ENCODE results near the gene PERM1.
"Not testable (repeated sequence)": the region's sequence is repeated elsewhere in the genome, so short reads cannot be mapped to it uniquely, and the experiment has no call there.

PERM1 gene

GRCh38 chr1:978835-979743 is 2.8 kb downstream of the PERM1 start:
- DNase-seq (ENCODE audit: low spot score), result no peak

GRCh38 chr1:978069-978834 is 3.6 kb downstream of the PERM1 start:
- DNase-seq (ENCODE audit: low spot score), result no peak

- DNase-seq (ENCODE audit: low spot score), result not testable (repeated sequence)
These were observed 5.1 kb downstream of the PERM1 start for GRCh38 chr1:976791-977190.

DNA sequence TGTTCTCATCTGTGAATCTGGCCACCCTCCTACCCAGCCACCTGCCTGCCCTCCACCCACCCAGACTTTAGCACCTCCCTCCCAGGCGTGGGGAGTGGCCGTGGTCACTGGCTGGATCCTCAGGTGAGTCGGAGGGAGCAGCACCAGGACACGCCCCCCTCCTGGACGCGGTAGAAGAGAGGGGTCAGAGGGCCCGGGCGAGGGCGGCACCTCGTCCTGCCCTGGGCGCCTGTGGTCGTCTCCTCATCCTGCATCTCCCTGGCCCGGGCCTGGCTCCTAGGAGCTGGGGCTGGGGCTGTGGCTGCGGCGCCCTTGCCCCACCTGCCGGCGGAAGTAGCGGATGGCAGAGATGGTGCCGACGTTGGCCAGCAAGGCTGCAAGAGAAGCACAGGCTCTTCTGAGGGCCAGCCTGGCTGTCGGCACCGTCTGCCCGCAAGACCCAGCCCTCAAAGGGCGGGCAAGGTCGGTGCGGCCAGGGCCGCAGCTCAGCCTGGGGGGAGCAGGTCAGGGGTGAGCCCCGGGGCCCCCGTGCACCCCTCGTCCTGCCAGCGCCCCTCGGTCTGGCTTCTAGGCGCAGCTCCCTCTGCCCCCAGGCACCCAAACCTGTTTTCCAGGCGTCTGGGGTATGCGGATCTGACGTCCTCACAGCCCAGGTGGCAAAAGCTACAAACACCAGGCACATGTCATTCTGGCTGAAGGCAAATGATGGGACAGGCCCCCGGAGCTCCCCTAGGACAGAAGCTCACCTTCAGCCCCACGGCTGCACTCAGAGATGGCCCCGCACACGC is 5.8 kb downstream of the PERM1 start:
- DNase-seq (ENCODE audit: low spot score), result peak; percentile 72

DNA sequence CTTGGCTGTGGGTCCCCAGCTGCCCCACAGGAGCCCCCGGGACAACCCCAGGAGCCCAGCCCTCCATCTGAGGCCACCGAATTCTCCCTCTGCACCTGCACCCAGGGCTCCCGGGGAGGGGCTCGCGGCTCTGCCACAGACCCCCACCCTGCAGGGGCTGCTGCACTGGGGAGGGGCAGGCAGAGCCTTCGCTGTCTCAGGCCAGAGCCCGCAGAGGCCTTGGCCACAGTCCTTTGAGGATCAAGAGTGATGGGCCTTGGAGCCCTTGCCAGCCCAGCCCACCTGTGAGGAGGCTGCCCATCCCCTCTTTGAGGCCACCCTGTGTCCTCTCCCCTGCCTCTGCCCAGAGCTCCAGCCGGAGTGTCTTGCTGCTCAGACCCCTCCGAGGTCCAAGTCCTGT is 6.5 kb downstream of the PERM1 start:
- DNase-seq (ENCODE audit: low spot score), result no peak

DNA sequence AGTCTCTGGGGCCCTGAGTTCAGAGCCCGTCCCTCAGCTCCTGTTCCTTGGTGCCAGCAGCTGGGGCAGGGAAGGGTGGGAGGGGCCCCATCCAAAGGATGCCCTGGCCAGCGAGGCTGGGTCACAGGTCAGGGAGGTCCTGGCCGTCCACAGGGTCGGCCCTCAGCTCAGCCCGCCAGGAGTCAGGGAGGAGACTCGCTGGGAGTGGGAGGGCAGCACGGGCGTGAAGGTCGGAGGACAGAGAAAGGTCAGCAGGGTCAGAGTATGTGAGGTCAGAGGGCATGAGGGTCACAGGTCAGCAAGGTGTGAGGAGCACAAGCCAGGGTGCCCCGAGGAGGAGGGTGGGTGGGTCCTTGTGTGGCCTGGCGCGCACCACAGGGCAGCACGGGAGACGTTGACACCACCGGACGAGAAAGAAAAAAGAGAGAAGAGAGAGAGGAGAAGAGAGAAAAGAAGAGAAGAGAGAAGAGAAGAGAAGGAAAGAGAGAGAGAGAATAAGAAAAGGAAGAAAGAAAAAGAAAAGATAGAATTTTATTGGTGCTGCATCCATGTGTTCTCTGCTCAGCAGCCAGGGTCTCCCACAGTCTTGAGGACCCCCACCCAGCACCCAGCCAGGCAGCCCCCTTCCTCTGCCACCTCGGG is 7.1 kb downstream of the PERM1 start:
- DNase-seq (ENCODE audit: low spot score), result no peak

DNA sequence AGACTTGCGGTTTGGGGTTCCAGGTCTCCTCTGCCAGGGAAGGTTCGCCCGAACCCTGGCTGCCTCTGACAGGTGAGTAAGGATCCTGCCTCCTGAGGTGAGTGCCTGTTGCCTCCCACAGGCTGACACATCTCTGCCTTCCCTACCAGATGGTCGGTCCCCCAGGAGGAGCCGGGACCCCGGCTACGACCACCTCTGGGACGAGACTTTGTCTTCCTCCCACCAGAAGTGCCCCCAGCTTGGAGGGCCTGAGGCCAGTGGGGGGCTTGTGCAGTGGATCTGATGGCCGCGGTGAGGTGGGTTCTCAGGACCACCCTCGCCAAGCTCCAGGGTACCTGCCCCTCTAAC is 7.6 kb downstream of the PERM1 start:
- DNase-seq (ENCODE audit: low spot score), result no peak

GRCh38 chr1:973459-974292 is 8.2 kb downstream of the PERM1 start:
- no peak for DNase-seq (ENCODE audit: low spot score)

- no peak for DNase-seq (ENCODE audit: low spot score)
These were observed 9.0 kb downstream of the PERM1 start for GRCh38 chr1:972726-973458.

GRCh38 chr1:971751-972506 is 10.0 kb downstream of the PERM1 start:
- DNase-seq (ENCODE audit: low spot score), result no peak

DNA sequence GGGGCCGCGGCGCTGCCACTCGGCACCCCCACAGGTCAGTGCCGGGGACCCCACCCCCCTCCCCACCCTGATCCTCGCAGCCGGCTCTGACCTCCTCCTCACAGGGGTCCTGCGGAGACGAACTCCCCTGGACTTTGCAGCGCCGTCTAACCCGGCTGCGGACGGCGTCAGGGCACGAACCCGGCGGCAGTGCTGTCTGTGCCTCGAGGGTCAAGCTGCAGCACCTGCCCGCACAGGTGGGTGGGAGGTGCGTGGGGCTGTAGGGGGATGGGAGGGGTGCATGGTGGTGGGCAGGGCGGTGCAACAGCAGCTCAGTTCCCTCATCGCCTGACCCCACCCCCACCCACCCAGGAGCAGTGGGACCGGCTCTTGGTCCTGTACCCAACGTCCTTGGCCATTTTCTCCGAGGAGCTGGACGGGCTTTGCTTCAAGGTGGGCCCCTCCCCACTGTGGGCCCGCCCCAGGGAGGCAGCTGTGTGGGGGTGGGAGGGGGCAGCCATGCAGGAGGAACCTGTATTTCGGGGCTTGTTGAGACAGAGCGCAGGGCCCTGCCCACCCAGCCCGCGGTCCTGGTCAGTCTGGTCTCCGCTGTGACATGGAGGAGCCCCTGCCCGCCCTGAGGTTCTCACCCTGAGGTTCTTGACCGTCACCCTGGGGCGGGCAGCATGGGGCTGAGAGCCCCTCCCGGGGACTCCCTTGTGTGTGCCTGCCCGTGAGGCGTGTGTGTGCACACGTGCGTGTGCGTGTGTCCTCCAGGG is 10.7 kb downstream of the PERM1 start:
- no peak for DNase-seq (ENCODE audit: low spot score)

DNA sequence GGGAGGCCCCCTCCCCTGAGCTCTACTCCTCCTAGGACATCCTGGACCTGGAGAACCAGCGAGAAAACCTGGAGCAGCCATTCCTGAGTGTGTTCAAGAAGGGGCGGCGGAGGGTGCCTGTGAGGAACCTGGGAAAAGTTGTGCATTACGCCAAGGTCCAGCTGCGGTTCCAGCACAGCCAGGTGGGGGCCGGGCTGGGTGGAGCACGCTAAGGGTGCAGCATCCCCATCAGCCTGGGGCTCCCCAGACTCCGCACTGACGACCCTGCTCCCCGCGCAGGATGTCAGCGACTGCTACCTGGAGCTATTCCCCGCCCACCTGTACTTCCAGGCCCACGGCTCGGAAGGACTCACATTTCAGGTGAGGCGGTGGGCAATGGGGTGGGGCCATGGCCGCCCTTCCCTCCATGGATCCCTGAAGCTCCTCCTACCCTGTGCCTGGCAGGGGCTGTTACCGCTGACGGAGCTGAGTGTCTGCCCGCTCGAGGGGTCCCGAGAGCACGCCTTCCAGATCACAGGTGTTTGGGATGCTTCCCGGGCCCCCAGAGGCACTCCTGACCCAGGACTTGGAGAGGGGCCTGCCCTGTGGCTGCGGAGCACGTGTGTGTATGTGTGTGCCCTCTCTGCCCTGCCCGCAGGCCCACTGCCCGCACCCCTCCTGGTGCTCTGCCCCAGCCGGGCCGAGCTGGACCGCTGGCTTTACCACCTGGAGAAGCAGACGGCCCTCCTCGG is 11.5 kb downstream of the PERM1 start:
- no peak for DNase-seq (ENCODE audit: low spot score)

DNA sequence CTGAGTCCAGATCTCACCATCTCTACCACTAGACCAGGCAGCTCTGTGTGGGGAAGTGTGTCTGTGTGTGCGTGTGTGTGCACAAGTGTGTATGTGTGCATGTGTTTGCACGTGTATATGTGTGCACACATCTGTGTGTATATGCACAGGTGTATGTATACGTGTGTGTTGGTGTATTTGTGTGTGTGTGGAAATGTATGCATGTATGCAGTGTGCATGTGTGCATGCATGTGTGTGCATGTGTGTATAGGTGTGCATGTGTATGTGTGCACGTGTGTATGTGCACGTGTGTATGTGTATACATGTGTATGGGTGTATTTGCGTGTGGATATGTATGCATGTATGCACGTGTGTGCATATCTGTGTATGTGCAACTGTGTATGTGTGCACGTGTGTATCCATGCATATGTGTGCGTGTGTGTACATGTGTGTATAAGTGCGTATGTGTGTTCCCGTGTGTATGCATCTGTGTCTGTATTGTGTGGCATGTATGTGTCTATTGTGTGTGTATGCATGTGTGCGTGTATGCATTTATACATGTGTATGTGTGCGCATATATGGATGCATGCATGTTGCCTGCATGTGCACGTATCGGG is 12.5 kb downstream of the PERM1 start:
- no peak for DNase-seq (ENCODE audit: low spot score)

DNA sequence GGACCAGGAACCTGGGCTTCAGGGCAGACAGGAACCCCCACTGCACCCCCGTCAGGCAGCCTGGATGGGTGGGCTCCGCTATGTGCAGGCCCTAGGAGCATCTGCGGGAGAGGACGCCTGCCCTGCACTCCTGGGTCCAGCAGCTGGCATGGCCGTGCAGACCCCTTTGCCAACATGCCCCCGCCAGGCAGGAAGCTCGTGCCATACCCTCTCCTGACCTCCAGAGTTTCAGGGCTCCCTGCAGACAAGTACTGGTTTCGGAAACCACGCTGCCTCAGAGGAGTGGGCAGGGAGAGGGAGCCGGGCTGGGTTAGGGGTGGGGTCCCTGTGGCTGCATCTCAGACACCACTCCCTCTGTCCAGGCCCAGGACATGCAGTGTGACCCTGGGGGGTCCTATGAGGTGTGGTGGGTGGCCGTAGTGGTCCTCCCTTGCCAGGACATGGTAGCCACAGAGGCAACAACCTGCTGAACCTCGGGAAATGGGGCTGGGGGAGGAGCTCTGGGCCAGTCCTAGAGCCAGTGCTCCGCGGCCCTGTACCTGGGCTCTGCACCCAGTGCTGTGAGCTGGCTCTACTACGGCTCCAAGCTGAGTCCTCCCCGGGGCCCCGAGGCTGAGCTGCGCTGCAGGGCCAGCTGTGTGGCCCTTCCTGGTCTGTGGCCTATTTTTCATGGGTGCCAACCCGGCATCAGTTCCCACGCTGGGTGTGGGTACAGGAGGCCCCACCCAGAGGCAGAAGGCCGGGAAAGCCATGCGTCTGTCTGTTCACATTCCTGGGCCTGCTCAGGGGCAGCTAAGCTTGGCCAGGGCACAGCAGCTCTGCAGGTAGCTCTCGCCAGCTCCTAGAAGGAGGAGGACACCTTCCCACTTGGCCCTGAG is 14.2 kb downstream of the PERM1 start:
- DNase-seq (ENCODE audit: low spot score), result no peak

DNA sequence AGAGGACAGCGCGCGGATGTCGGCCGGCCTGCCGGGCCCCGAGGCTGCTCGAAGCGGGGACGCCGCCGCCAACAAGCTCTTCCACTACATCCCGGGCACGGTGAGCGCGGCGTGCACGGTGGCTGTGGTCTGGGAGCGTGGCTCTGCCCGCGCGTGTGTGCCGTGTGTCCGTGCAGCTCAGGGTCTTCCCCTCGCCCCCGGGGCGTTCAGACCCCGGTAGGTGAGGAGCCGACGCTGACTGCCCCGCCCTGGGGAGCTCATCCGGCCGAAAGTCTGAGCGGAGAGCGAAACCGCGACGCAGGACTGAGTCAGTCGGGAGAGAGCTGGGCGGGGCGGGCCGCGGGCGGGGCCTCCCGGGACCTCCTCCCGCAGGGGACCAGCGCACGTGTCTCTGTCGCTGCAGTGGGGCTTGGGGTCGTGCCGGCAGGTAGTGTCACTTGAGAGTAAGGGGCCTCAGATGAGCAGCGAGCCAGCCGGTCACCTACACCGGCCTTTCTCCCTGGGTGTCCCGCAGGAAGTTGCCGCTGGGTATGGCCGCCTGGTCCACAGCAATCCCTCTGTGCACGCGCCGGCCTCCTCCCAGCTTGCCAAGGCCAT is 15.1 kb downstream of the PERM1 start:
- DNase-seq (ENCODE audit: low spot score), result peak; percentile 81

- DNase-seq (ENCODE audit: low spot score), result peak; percentile 28
These were observed 15.7 kb downstream of the PERM1 start, which contains the start of gene PLEKHN1 for GRCh38 chr1:966135-966703. PLEKHN1 (plus strand) TSS chr1:966482; CDS start chr1:966532, 50 bp downstream.

All from CD4-positive, alpha-beta T cell treated with Interleukin-15 for 4 hours (primary cell).